Liver (tissue), 3 donors: ENCODE measurements around the gene RASA4B.

Experiments
- ATF3 ChIP-seq: IDR thresholded peaks from 2 replicates; pipeline ENCODE4 v1.6.1; 2016; ENCODE audit warnings: antibody characterized with exemption
- CTCF ChIP-seq: fragments of 150-350 bp; IDR thresholded peaks from 2 replicates; pipeline ENCODE4 v1.5.1; 2017; ENCODE audit warnings: improper control_type of control experiment, low read depth, low read length; ENCODE audit not compliant: missing input control
- EGR1 ChIP-seq, 2 donors: IDR thresholded peaks; 2 replicates each; pipeline ENCODE4 v1.6.1; 2016 to 2018; ENCODE audit warnings: antibody characterized with exemption in 2 of 2, low read depth in 2 of 2
- FOXA1 ChIP-seq: IDR thresholded peaks from 2 replicates; pipeline ENCODE4 v1.6.1; 2016; ENCODE audit warnings: antibody characterized with exemption
- HNF4A ChIP-seq, 2 donors: conservative IDR thresholded peaks; 2 replicates each; pipeline ENCODE4 v1.6.1; 2016; ENCODE audit warnings: antibody characterized with exemption in 2 of 2, mild to moderate bottlenecking in 2 of 2
- JUND ChIP-seq, 2 donors: IDR thresholded peaks; 2 replicates each; pipeline ENCODE4 v1.6.1; 2016; ENCODE audit warnings: antibody characterized with exemption in 2 of 2
- MAX ChIP-seq: IDR thresholded peaks from 2 replicates; pipeline ENCODE4 v1.6.1; 2016; ENCODE audit warnings: antibody characterized with exemption
- RAD21 ChIP-seq, 2 donors: IDR thresholded peaks; 2 replicates each; pipeline ENCODE4 v1.6.1; 2016; ENCODE audit warnings: antibody characterized with exemption in 2 of 2, mild to moderate bottlenecking in 2 of 2
- REST ChIP-seq: IDR thresholded peaks from 2 replicates; pipeline ENCODE4 v1.6.1; 2016; ENCODE audit warnings: antibody characterized with exemption, mild to moderate bottlenecking
- RXRA ChIP-seq, 2 donors: IDR thresholded peaks; 2 replicates each; pipeline ENCODE4 v1.6.1; 2017 to 2018; ENCODE audit warnings: antibody characterized with exemption in 2 of 2, mild to moderate bottlenecking in 1 of 2
- TAF1 ChIP-seq: conservative IDR thresholded peaks from 2 replicates; pipeline ENCODE4 v1.6.1; 2016; ENCODE audit warnings: antibody characterized with exemption, mild to moderate bottlenecking
- YY1 ChIP-seq: IDR thresholded peaks from 2 replicates; pipeline ENCODE4 v1.6.1; 2016; ENCODE audit warnings: antibody characterized with exemption, mild to moderate bottlenecking
- ZBTB33 ChIP-seq: IDR thresholded peaks from 2 replicates; pipeline ENCODE4 v1.6.1; 2016; ENCODE audit warnings: antibody characterized with exemption
- donor health status: healthy.
- donor health status: healthy.

GRCh38 chr7:102434039-102434486 lies 83.5 kb downstream of the RASA4B start:
- TF ChIP-seq CTCF = no peak
- no peak for TF ChIP-seq EGR1 (IDR thresholded peaks at IDR 0.05; ENCODE audit: low read depth in 2 of 2)
- no peak for TF ChIP-seq JUND (IDR thresholded peaks at IDR 0.05)
- TF ChIP-seq REST = no peak
- TF ChIP-seq YY1 = no peak
- no peak for TF ChIP-seq TAF1
- TF ChIP-seq ATF3 = no peak
- no peak for TF ChIP-seq ZBTB33
- TF ChIP-seq FOXA1 = no peak
- TF ChIP-seq HNF4A (conservative IDR thresholded peaks at IDR 0.05) = no peak
- no peak for TF ChIP-seq RXRA (IDR thresholded peaks at IDR 0.05)
- no peak for TF ChIP-seq RAD21 (IDR thresholded peaks at IDR 0.05)
- no peak for TF ChIP-seq MAX
